Peyer's patch (tissue), 4 donors: ENCODE data around the gene EFHC2.

Experiments
- CTCF ChIP-seq, 6 experiments: fragments of 450-650 bp in 4 of 6; fragments of 200-600 bp in 2 of 6; sonication (generic) in 1 of 6; IDR thresholded peaks; one replicate each; pipeline ENCODE4 v1.5.1; 2017 to 2019; ENCODE audit warnings: antibody characterized with exemption in 6 of 6, mild to moderate bottlenecking in 3 of 6, moderate library complexity in 1 of 6
- POLR2A ChIP-seq, 2 donors: fragments of 450-650 bp; IDR thresholded peaks; one replicate each; pipeline ENCODE4 v1.5.1; 2017; ENCODE audit warnings: antibody characterized with exemption in 2 of 2, mild to moderate bottlenecking in 2 of 2, moderate library complexity in 2 of 2

DNA sequence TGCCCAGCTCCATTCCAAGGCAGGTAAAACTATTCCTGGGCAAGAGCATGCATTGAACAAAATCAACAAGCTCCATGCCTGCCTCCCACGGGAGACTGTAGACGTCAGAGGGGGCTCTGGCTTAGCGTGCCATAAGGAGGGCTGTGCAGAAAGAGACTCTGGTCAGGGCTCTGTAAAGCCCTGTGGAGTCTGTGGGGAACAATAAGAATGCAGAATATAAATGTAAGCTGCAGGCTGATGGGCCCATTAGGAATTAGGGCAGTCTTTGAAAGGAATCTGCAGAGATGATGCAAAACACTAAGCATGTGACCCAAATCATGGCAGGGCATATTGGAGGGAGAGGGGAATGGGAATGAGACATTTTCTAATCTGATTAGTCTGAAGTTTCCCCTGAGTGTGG is 170.3 kb downstream of the EFHC2 start:
- TF ChIP-seq CTCF (IDR thresholded peaks at IDR 0.05): no peak
- no peak for TF ChIP-seq POLR2A (IDR thresholded peaks at IDR 0.05)
